Measurements from ENCODE around the gene TMEM131L.

DNA sequence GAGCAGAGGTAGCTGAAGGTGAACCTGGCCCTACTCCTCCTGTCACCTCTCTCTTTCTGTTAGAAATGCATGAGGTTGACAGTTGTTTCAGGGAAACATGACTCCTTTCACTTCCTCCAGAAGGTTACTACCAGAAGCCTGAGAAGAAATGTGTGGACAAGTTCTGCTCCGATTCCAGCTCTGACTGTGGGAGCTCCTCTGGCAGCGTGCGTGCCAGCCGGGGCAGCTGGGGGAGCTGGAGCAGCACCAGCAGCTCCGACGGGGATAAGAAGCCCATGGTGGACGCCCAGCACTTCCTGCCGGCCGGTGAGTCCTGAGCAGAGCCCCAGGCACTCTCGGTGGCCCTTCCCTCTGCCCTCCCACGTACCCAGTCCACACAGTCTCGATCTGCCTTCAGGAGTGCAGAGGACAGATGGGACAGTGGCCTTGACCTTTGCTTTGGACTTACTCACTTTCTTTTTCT, 156.6 kb downstream of the TMEM131L start:
- no peak for TF ChIP-seq EZH2 (IDR thresholded peaks at IDR 0.05; ENCODE audit: insufficient read depth, low read length)
- TF ChIP-seq CTCF (IDR thresholded peaks at IDR 0.05; ENCODE audit: insufficient read depth, low read depth, low read length) = no peak

Data from astrocyte (in vitro differentiated cells and primary cell).